Natural killer cell (primary cell): ENCODE measurements around the gene FMNL3. TPM values are rescaled to one million over a fixed set of nuclear protein-coding genes. Genes with fewer than 3 reads are reported as not detected.

Source experiments
- ATAC-seq, 3 donors: fragments of 150-1000 bp in 2 of 3; fragments of 200-7000 bp in 1 of 3; cut with Tn5 transposase; 1 replicate in 1 of 3; 2 replicates in 2 of 3; pipeline ENCODE4 v1.10.0; 2021; ENCODE audit warnings: mild to moderate bottlenecking in 2 of 3, moderate library complexity in 2 of 3
- DNase-seq, 2 donors: peaks; one replicate each; pipeline versions ENCODE4 v3.0.0 to v3.0.0-alpha.2; 2013 to 2021; ENCODE audit warnings: mixed read lengths in 1 of 2
- H3K27ac ChIP-seq: one replicate; pipeline ENCODE4 v1.5.1; 2013; ENCODE audit warnings: mild to moderate bottlenecking, low read length
- H3K27me3 ChIP-seq: one replicate; pipeline ENCODE4 v1.6.1; 2013; ENCODE audit warnings: low read length; ENCODE audit not compliant: control insufficient read depth, insufficient read depth
- H3K36me3 ChIP-seq: one replicate; pipeline ENCODE4 v1.6.1; 2013; ENCODE audit warnings: low read length; ENCODE audit not compliant: control insufficient read depth, insufficient read depth
- H3K4me1 ChIP-seq: one replicate; pipeline ENCODE4 v1.6.1; 2013; ENCODE audit warnings: low read length; ENCODE audit not compliant: control insufficient read depth, insufficient read depth
- H3K4me3 ChIP-seq: one replicate; pipeline ENCODE4 v1.5.1; 2013; ENCODE audit warnings: low read length
- H3K9me3 ChIP-seq: one replicate; pipeline ENCODE4 v1.6.1; 2013; ENCODE audit warnings: low read length; ENCODE audit not compliant: control insufficient read depth, insufficient read depth
- H3K27ac Mint-ChIP-seq, 2 donors: one replicate each; pipeline ENCODE4 v1.8.0; 2022; ENCODE audit warnings: mild to moderate bottlenecking in 2 of 2, mixed read lengths in 2 of 2, moderate library complexity in 1 of 2
- H3K27me3 Mint-ChIP-seq, 2 donors: one replicate each; pipeline ENCODE4 v1.8.0; 2022; ENCODE audit warnings: low read depth in 2 of 2, mixed read lengths in 2 of 2
- H3K36me3 Mint-ChIP-seq: one replicate; pipeline ENCODE4 v1.8.0; 2022; ENCODE audit warnings: mixed read lengths
- H3K4me1 Mint-ChIP-seq, 2 donors: one replicate each; pipeline ENCODE4 v1.8.0; 2022; ENCODE audit warnings: mixed read lengths in 2 of 2
- H3K4me3 Mint-ChIP-seq: one replicate; pipeline ENCODE4 v1.8.0; 2022; ENCODE audit warnings: mild to moderate bottlenecking, moderate library complexity, mixed read lengths
- H3K9me3 Mint-ChIP-seq, 2 donors: one replicate each; pipeline ENCODE4 v1.8.0; 2022; ENCODE audit warnings: mixed read lengths in 2 of 2
- WGBS: methylation state at CpG from one replicate; pipeline ENCODE4 v1.1.7; 2013; ENCODE audit warnings: missing lambda C conversion rate; ENCODE audit not compliant: insufficient coverage; 5-methylcytosine and 5-hydroxymethylcytosine counted together
- intact Hi-C: fragments of 100-400 bp; cut with micrococcal nuclease; formaldehyde crosslinking; loops from one replicate; pipeline ENCODE4 v1.14.2; 2022
- total RNA-seq, 4 donors: library from RNA; stranded (reverse); fragments of 120-200 nt in 1 of 4; gene quantifications; one replicate each; pipeline versions ENCODE4 v1.2.3 to v1.2.4, GENCODE V29; 2013 to 2022
- TF ChIP-seq, protein P1 (sequence below): fragments of 200-600 bp; IDR thresholded peaks from one replicate; pipeline ENCODE4 v1.8.0; 2022; ENCODE audit warnings: antibody characterized with exemption

FMNL3 gene
- total RNA-seq, 3 donors from 2014 or later (not counting 1 experiment from before 2014, with no cell fraction given): 54.2 to 82.6 (median 58.7) TPM

DNA sequence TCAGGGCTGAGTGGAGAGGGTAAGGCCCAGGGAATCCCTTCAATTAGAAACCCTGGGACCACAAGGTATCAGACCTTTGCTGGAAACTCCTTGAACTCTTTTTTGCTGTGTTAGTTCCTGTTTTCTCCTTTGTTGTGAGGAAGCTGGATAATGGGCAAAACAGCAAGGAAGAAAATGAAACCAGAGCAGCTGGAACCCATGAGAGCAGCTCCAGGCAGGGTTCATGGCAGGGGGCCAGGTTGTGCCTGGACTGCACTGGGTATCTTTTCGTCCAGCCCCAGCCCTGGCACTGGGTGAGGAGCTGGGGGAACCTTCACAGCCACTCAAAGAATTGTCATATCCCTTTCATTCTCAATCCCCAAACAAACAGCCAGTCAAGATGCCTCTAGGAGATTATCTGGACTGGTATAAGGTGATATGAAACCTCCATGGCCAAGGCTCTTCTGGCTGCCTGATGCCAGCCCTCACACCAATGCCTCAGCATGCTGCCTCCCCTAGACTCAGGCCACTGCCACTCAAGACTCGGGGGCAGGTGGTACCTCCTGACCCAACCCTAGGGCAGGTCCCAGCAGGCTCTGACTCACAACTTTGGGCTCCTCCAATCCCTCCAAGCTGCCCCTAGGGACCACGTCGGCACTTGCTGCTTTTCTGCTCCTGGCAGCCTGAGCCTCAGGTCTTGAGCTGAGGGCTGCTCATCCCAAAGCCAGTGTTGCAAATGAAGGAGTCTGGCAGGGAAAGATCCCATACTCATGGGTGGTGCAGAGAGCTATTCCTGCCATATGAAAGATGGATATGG lies 118.3 kb downstream of the FMNL3 start:
- DNase-seq: no peak
- no peak overlapping the region for H3K4me3 ChIP-seq
- no peak overlapping the region for H3K4me3 Mint-ChIP-seq

DNA sequence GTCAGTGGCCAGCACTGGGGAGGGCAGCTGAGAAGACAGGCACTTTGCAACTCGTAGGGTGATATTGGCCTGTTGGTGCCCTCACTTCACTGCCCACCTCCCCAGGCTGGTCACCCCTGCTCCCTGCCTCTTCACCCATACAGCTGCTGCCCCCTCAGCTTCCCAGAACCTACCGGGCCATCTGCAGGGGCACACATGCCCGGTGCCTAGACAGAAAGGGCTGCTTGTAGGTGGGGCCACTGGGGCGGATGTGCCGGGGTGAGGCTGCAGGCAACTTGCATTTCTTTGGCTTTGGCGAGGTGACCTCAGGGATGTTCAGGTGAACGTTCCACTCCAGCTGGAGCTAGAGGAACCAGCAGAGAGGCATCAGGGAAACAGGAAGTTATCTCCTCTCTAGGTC lies 118.9 kb downstream of the FMNL3 start:
- H3K4me1 Mint-ChIP-seq: no peaks in the 10 kb centered on the region
- peaks cover 3% of the 10 kb centered on the region for H3K36me3 ChIP-seq
- intact Hi-C loops: no loop called here
- no peak overlapping the region for H3K27ac Mint-ChIP-seq
- ATAC-seq: no peak
- WGBS: 89% methylated on average over 7 of the region's 7 CpGs
- no peak overlapping the region for H3K4me3 ChIP-seq
- no peaks in the 10 kb centered on the region for H3K36me3 Mint-ChIP-seq
- H3K27me3 Mint-ChIP-seq: no peaks in the 10 kb centered on the region
- no peaks in the 10 kb centered on the region for H3K9me3 ChIP-seq
- no peak overlapping the region for H3K27ac ChIP-seq
- H3K4me1 ChIP-seq: no peaks in the 10 kb centered on the region
- no peaks in the 10 kb centered on the region for H3K27me3 ChIP-seq
- TF ChIP-seq, protein P1, sequence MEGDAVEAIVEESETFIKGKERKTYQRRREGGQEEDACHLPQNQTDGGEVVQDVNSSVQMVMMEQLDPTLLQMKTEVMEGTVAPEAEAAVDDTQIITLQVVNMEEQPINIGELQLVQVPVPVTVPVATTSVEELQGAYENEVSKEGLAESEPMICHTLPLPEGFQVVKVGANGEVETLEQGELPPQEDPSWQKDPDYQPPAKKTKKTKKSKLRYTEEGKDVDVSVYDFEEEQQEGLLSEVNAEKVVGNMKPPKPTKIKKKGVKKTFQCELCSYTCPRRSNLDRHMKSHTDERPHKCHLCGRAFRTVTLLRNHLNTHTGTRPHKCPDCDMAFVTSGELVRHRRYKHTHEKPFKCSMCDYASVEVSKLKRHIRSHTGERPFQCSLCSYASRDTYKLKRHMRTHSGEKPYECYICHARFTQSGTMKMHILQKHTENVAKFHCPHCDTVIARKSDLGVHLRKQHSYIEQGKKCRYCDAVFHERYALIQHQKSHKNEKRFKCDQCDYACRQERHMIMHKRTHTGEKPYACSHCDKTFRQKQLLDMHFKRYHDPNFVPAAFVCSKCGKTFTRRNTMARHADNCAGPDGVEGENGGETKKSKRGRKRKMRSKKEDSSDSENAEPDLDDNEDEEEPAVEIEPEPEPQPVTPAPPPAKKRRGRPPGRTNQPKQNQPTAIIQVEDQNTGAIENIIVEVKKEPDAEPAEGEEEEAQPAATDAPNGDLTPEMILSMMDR: no peak
- no peaks in the 10 kb centered on the region for H3K9me3 Mint-ChIP-seq
- H3K4me3 Mint-ChIP-seq: no peak overlapping the region
- DNase-seq: no peak

More for the DNA sequence above, 118.3 kb downstream of the FMNL3 start:
- Histone ChIP-seq H3K27me3 (no peaks in the 10 kb centered on the region), H3K4me1 (no peaks in the 10 kb centered on the region), H3K36me3 (peaks cover 3% of the 10 kb centered on the region), H3K9me3 (no peaks in the 10 kb centered on the region), H3K27ac (no peak overlapping the region)
- TF ChIP-seq, protein P1: no peak
- Mint-ChIP-seq H3K4me1 (no peaks in the 10 kb centered on the region), H3K36me3 (no peaks in the 10 kb centered on the region), H3K27me3 (no peaks in the 10 kb centered on the region), H3K9me3 (no peaks in the 10 kb centered on the region), H3K27ac (no peak overlapping the region)
- intact Hi-C loops: no loop called here
- WGBS: 85% methylated on average over 4 of the region's 4 CpGs
- no peak for ATAC-seq

DNA sequence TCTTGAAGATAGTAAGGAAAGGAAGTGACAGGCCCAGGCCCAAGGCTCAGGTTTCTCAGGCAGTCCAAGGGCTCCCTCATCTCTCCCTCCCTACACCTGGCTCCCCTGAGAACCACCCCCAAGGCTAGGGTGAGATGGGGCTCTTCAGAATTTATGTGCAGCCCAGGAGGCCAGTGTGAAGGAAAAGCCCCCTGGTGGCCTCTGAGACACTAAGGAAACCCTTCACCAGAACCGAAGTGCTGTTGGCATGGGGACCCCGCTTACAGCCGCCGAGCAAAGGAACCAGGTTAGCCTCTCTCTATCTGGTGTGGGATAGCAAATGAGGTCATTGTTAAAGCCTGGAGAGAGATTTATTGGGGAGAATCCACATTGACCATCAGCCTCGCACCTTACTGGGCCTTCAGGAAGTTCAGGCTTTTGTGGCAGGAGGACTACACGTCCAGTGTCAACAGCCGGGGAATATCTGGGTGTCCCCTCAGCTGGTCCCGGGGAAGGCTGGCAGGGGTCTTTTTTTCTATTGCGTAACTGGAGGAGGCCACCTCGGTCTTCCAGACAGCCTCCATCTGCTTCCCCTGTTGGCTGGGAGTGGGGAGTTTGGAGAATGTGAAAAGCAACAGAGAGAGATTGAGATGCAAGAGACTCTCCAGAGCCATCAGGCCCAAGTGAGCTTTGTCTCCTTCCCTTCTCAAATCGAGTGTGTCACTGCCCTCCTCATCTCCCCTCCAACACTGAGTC lies 119.9 kb downstream of the FMNL3 start:
- intact Hi-C loops: no loop called here
- H3K27me3 Mint-ChIP-seq: no peaks in the 10 kb centered on the region
- H3K9me3 Mint-ChIP-seq: no peaks in the 10 kb centered on the region
- no peaks in the 10 kb centered on the region for H3K27me3 ChIP-seq
- peaks cover 3% of the 10 kb centered on the region for H3K36me3 ChIP-seq
- H3K36me3 Mint-ChIP-seq: no peaks in the 10 kb centered on the region
- peaks cover 0 to 1% of the 10 kb centered on the region in 2 donors for H3K4me1 Mint-ChIP-seq
- H3K27ac Mint-ChIP-seq: no peak overlapping the region
- no peak for ATAC-seq
- no peaks in the 10 kb centered on the region for H3K4me1 ChIP-seq
- H3K4me3 ChIP-seq: no peak overlapping the region
- 89% methylated on average over 11 of the region's 11 CpGs for WGBS
- H3K4me3 Mint-ChIP-seq: no peak overlapping the region
- H3K9me3 ChIP-seq: no peaks in the 10 kb centered on the region
- H3K27ac ChIP-seq: no peak overlapping the region
- DNase-seq: no peak
- TF ChIP-seq, protein P1: no peak

Other genes with a start within 250 kb of the FMNL3 start
- 1 to 10 TPM; 1.2 to 1.7 (median 1.6) TPM for gene KCNH3, start 168.4 kb downstream of the FMNL3 start, total RNA-seq
- 10 to 100 TPM; 78.4 to 96.5 (median 83.9) TPM for gene MCRS1, start 139.3 kb downstream of the FMNL3 start, total RNA-seq
- under 1 TPM; 0.56 to 0.85 (median 0.77) TPM for gene FAM186B, start 101.8 kb downstream of the FMNL3 start, total RNA-seq
- gene PRPF40B, start 83.8 kb downstream of the FMNL3 start, total RNA-seq: 1 to 10 TPM; 5.6 to 6.8 (median 5.9) TPM
- 100 to 1,000 TPM; 326 to 375 (median 366) TPM for gene TMBIM6, start 34.2 kb upstream of the FMNL3 start, total RNA-seq
- 10 to 100 TPM; 16.7 to 19.3 (median 16.8) TPM for gene NCKAP5L, start 121.0 kb upstream of the FMNL3 start, total RNA-seq
- gene BCDIN3D, start 135.7 kb upstream of the FMNL3 start, total RNA-seq: 1 to 10 TPM; 4.0 to 6.0 (median 4.4) TPM
- under 1 TPM in 2 of 3 donors, not detected in 1; 0.09 to 0.57 TPM for gene FAIM2, start 196.5 kb upstream of the FMNL3 start, total RNA-seq
- not detected for gene AQP2, start 243.3 kb upstream of the FMNL3 start, total RNA-seq